Ovary (tissue), 3 donors: Measurements from ENCODE around the gene CCDC13.

ENCODE experiments used
- EP300 ChIP-seq: sonication (generic); formaldehyde crosslinking; IDR thresholded peaks from one replicate; pipeline ENCODE4 v1.6.1; 2017; ENCODE audit warnings: antibody characterized with exemption
- POLR2A ChIP-seq: fragments of 450-650 bp; IDR thresholded peaks from one replicate; pipeline ENCODE4 v1.6.1; 2017; ENCODE audit warnings: antibody characterized with exemption, mild to moderate bottlenecking, moderate library complexity
- TF ChIP-seq, protein P1 (sequence below), 3 donors: fragments of 450-650 bp in 2 of 3; fragments of 200-600 bp in 1 of 3; IDR thresholded peaks; one replicate each; pipeline versions ENCODE4 v1.5.1 to v1.8.0; 2016 to 2022; ENCODE audit warnings: antibody characterized with exemption in 3 of 3, mild to moderate bottlenecking in 1 of 3
- donor health status: DM: no; HTN: no; CAD: no.

DNA sequence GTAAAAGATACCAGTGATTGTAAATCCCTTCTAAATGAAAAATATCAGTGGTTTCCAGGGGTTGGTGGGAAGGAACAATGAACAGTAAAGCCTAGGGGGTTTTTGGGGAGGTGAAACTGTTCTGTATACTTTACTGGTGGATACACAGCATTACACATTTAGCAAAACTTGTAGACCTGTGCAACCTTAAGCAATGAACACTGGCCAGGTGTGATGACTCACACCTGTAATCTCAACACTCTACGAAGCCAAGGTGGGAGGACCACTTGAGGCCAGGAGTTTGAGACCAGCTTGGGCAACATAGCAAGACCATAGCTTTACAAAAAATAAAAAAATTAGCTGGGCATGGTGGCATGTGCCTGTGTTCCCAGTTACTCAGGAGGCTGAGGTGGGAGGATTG, 1.8 kb downstream of the CCDC13 start:
- TF ChIP-seq, protein P1, sequence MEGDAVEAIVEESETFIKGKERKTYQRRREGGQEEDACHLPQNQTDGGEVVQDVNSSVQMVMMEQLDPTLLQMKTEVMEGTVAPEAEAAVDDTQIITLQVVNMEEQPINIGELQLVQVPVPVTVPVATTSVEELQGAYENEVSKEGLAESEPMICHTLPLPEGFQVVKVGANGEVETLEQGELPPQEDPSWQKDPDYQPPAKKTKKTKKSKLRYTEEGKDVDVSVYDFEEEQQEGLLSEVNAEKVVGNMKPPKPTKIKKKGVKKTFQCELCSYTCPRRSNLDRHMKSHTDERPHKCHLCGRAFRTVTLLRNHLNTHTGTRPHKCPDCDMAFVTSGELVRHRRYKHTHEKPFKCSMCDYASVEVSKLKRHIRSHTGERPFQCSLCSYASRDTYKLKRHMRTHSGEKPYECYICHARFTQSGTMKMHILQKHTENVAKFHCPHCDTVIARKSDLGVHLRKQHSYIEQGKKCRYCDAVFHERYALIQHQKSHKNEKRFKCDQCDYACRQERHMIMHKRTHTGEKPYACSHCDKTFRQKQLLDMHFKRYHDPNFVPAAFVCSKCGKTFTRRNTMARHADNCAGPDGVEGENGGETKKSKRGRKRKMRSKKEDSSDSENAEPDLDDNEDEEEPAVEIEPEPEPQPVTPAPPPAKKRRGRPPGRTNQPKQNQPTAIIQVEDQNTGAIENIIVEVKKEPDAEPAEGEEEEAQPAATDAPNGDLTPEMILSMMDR (IDR thresholded peaks at IDR 0.05) = no peak
- TF ChIP-seq EP300 = no peak
- no peak for TF ChIP-seq POLR2A
